Measurements from ENCODE around the gene ST3GAL3. TPM values are rescaled to one million over a fixed set of nuclear protein-coding genes. Genes with fewer than 3 reads are reported as not detected.

ST3GAL3 gene
- total RNA-seq, 2 experiments from 2014 or later, result 23.7 to 24.3 TPM

GRCh38 chr1:43842175-43842498, 134.8 kb downstream of the ST3GAL3 start:
- peaks cover 16% of the 10 kb centered on the region for H3K9me3 Mint-ChIP-seq
- DNase-seq, result no peak
- CTCF ChIA-PET, result no interaction called here
- H3K4me3 Mint-ChIP-seq, result no peak overlapping the region
- no peaks in the 10 kb centered on the region for H3K27me3 Mint-ChIP-seq
- no peak overlapping the region for H3K27ac Mint-ChIP-seq
- peaks cover 33% of the 10 kb centered on the region for H3K36me3 Mint-ChIP-seq (ENCODE audit: low read depth)
- H3K4me1 Mint-ChIP-seq, result peaks cover 16% of the 10 kb centered on the region
- POLR2A ChIA-PET, result no interaction called here

- Mint-ChIP-seq H3K4me3 (no peak overlapping the region), H3K27ac (no peak overlapping the region), H3K4me1 (peaks cover 18% of the 10 kb centered on the region), H3K27me3 (no peaks in the 10 kb centered on the region), H3K9me3 (peaks cover 16% of the 10 kb centered on the region), H3K36me3 (ENCODE audit: low read depth) (peaks cover 33% of the 10 kb centered on the region)
- DNase-seq, result no peak
- POLR2A ChIA-PET, result no interaction called here
- CTCF ChIA-PET, result no interaction called here
These were observed 136.3 kb downstream of the ST3GAL3 start for GRCh38 chr1:43843684-43844083.

GRCh38 chr1:43844114-43844513, 136.8 kb downstream of the ST3GAL3 start:
- POLR2A ChIA-PET, result no interaction called here
- CTCF ChIA-PET, result no interaction called here
- Mint-ChIP-seq H3K4me1 (peaks cover 17% of the 10 kb centered on the region), H3K4me3 (no peak overlapping the region), H3K36me3 (ENCODE audit: low read depth) (peaks cover 33% of the 10 kb centered on the region), H3K27ac (no peak overlapping the region), H3K27me3 (no peaks in the 10 kb centered on the region), H3K9me3 (peaks cover 16% of the 10 kb centered on the region)
- DNase-seq, result no peak

- Mint-ChIP-seq H3K9me3 (peaks cover 5% of the 10 kb centered on the region), H3K27me3 (no peaks in the 10 kb centered on the region), H3K4me1 (peaks cover 5% of the 10 kb centered on the region), H3K36me3 (ENCODE audit: low read depth) (peaks cover 13% of the 10 kb centered on the region), H3K27ac (no peak overlapping the region), H3K4me3 (no peak overlapping the region)
- no peak for DNase-seq
- CTCF ChIA-PET, result no interaction called here
- POLR2A ChIA-PET, result no interaction called here
These were observed 140.0 kb downstream of the ST3GAL3 start for GRCh38 chr1:43847290-43847689.

GRCh38 chr1:43847882-43848281, 140.5 kb downstream of the ST3GAL3 start:
- Mint-ChIP-seq H3K9me3 (peaks cover 2% of the 10 kb centered on the region), H3K27me3 (no peaks in the 10 kb centered on the region), H3K4me1 (peaks cover 5% of the 10 kb centered on the region), H3K27ac (no peak overlapping the region), H3K36me3 (ENCODE audit: low read depth) (peaks cover 9% of the 10 kb centered on the region), H3K4me3 (no peak overlapping the region)
- no peak for DNase-seq
- ChIA-PET CTCF (interaction anchor here (0.7 kb wide), 1 partner anchor 10 kb away, joined by 6 read pairs; no protein-coding TSS in a partner anchor), POLR2A (no interaction called here)

GRCh38 chr1:43849670-43850069, 142.3 kb downstream of the ST3GAL3 start:
- no peak overlapping the region for H3K27ac Mint-ChIP-seq
- no peak overlapping the region for H3K4me3 Mint-ChIP-seq
- no peaks in the 10 kb centered on the region for H3K9me3 Mint-ChIP-seq
- POLR2A ChIA-PET, result no interaction called here
- peaks cover 6% of the 10 kb centered on the region for H3K36me3 Mint-ChIP-seq (ENCODE audit: low read depth)
- no peaks in the 10 kb centered on the region for H3K27me3 Mint-ChIP-seq
- H3K4me1 Mint-ChIP-seq, result peaks cover 15% of the 10 kb centered on the region
- CTCF ChIA-PET, result interaction anchor here (0.6 to 1.5 kb wide), 6 partner anchors 8 to 881 kb away, joined by 3 to 6 read pairs (median 4); no protein-coding TSS in a partner anchor
- DNase-seq, result no peak

- CTCF ChIA-PET, result interaction anchor here (0.8 kb wide), 1 partner anchor 14 kb away, joined by 3 read pairs; no protein-coding TSS in a partner anchor
- POLR2A ChIA-PET, result interaction anchor here (0.7 kb wide), 1 partner anchor 10 kb away, joined by 3 read pairs; no protein-coding TSS in a partner anchor
- peaks cover 15% of the 10 kb centered on the region for H3K4me1 Mint-ChIP-seq
- no peak for DNase-seq
- no peak overlapping the region for H3K4me3 Mint-ChIP-seq
- no peak overlapping the region for H3K27ac Mint-ChIP-seq
- no peaks in the 10 kb centered on the region for H3K27me3 Mint-ChIP-seq
- no peaks in the 10 kb centered on the region for H3K9me3 Mint-ChIP-seq
- H3K36me3 Mint-ChIP-seq (ENCODE audit: low read depth), result peaks cover 6% of the 10 kb centered on the region
These were observed 143.4 kb downstream of the ST3GAL3 start for GRCh38 chr1:43850591-43851233.

- POLR2A ChIA-PET, result interaction anchor here (0.7 kb wide), 1 partner anchor 9 kb away, joined by 3 read pairs; no protein-coding TSS in a partner anchor
- CTCF ChIA-PET, result interaction anchor here (0.8 kb wide), 1 partner anchor 13 kb away, joined by 3 read pairs; no protein-coding TSS in a partner anchor
- peaks cover 6% of the 10 kb centered on the region for H3K36me3 Mint-ChIP-seq (ENCODE audit: low read depth)
- H3K4me3 Mint-ChIP-seq, result no peak overlapping the region
- H3K4me1 Mint-ChIP-seq, result peaks cover 15% of the 10 kb centered on the region
- no peaks in the 10 kb centered on the region for H3K9me3 Mint-ChIP-seq
- no peak overlapping the region for H3K27ac Mint-ChIP-seq
- H3K27me3 Mint-ChIP-seq, result no peaks in the 10 kb centered on the region
- DNase-seq, result no peak
These were observed 144.4 kb downstream of the ST3GAL3 start for GRCh38 chr1:43851561-43852338.

GRCh38 chr1:43853161-43853921, 146.0 kb downstream of the ST3GAL3 start:
- no peak overlapping the region for H3K4me3 Mint-ChIP-seq
- ChIA-PET CTCF (no interaction called here), POLR2A (no interaction called here)
- H3K4me1 Mint-ChIP-seq, result peaks cover 11% of the 10 kb centered on the region
- no peaks in the 10 kb centered on the region for H3K27me3 Mint-ChIP-seq
- no peak overlapping the region for H3K27ac Mint-ChIP-seq
- DNase-seq, result no peak
- H3K36me3 Mint-ChIP-seq (ENCODE audit: low read depth), result peaks cover 6% of the 10 kb centered on the region
- no peaks in the 10 kb centered on the region for H3K9me3 Mint-ChIP-seq

- H3K36me3 Mint-ChIP-seq (ENCODE audit: low read depth), result peaks cover 6% of the 10 kb centered on the region
- H3K27me3 Mint-ChIP-seq, result no peaks in the 10 kb centered on the region
- H3K27ac Mint-ChIP-seq, result no peak overlapping the region
- no peak for DNase-seq
- ChIA-PET CTCF (interaction anchor here (0.6 kb wide), 1 partner anchor 679 kb away, joined by 3 read pairs; no protein-coding TSS in a partner anchor), POLR2A (no interaction called here)
- H3K9me3 Mint-ChIP-seq, result no peaks in the 10 kb centered on the region
- no peak overlapping the region for H3K4me3 Mint-ChIP-seq
- H3K4me1 Mint-ChIP-seq, result peaks cover 11% of the 10 kb centered on the region
These were observed 147.1 kb downstream of the ST3GAL3 start for GRCh38 chr1:43854473-43854872.

- Mint-ChIP-seq H3K4me1 (peaks cover 11% of the 10 kb centered on the region), H3K27me3 (no peaks in the 10 kb centered on the region), H3K36me3 (ENCODE audit: low read depth) (peaks cover 6% of the 10 kb centered on the region), H3K4me3 (no peak overlapping the region), H3K27ac (no peak overlapping the region), H3K9me3 (no peaks in the 10 kb centered on the region)
- POLR2A ChIA-PET, result no interaction called here
- CTCF ChIA-PET, result interaction anchor here (0.8 to 1.1 kb wide), 2 partner anchors 90 to 132 kb away, joined by 3 read pairs; no protein-coding TSS in a partner anchor
- DNase-seq, result no peak
These were observed 148.9 kb downstream of the ST3GAL3 start for GRCh38 chr1:43856188-43856587.

- Mint-ChIP-seq H3K9me3 (no peaks in the 10 kb centered on the region), H3K4me3 (no peak overlapping the region), H3K27me3 (no peaks in the 10 kb centered on the region), H3K4me1 (peaks cover 11% of the 10 kb centered on the region), H3K27ac (no peak overlapping the region), H3K36me3 (ENCODE audit: low read depth) (peaks cover 6% of the 10 kb centered on the region)
- POLR2A ChIA-PET, result no interaction called here
- no peak for DNase-seq
- CTCF ChIA-PET, result interaction anchor here (0.6 to 1.5 kb wide), 5 partner anchors 8 to 89 kb away, joined by 3 to 6 read pairs (median 3); no protein-coding TSS in a partner anchor
These were observed 149.8 kb downstream of the ST3GAL3 start for GRCh38 chr1:43857163-43857562.

GRCh38 chr1:43858324-43858723, 151.0 kb downstream of the ST3GAL3 start:
- ChIA-PET CTCF (interaction anchor here (0.6 to 1.5 kb wide), 2 partner anchors 9 to 84 kb away, joined by 3 to 4 read pairs; no protein-coding TSS in a partner anchor), POLR2A (no interaction called here)
- peaks cover 6% of the 10 kb centered on the region for H3K36me3 Mint-ChIP-seq (ENCODE audit: low read depth)
- H3K27me3 Mint-ChIP-seq, result no peaks in the 10 kb centered on the region
- peaks cover 7% of the 10 kb centered on the region for H3K4me1 Mint-ChIP-seq
- H3K9me3 Mint-ChIP-seq, result no peaks in the 10 kb centered on the region
- no peak overlapping the region for H3K27ac Mint-ChIP-seq
- no peak for DNase-seq
- no peak overlapping the region for H3K4me3 Mint-ChIP-seq
